ENCODE data around the gene TNFRSF1B.

The TNFRSF1B gene

DNA sequence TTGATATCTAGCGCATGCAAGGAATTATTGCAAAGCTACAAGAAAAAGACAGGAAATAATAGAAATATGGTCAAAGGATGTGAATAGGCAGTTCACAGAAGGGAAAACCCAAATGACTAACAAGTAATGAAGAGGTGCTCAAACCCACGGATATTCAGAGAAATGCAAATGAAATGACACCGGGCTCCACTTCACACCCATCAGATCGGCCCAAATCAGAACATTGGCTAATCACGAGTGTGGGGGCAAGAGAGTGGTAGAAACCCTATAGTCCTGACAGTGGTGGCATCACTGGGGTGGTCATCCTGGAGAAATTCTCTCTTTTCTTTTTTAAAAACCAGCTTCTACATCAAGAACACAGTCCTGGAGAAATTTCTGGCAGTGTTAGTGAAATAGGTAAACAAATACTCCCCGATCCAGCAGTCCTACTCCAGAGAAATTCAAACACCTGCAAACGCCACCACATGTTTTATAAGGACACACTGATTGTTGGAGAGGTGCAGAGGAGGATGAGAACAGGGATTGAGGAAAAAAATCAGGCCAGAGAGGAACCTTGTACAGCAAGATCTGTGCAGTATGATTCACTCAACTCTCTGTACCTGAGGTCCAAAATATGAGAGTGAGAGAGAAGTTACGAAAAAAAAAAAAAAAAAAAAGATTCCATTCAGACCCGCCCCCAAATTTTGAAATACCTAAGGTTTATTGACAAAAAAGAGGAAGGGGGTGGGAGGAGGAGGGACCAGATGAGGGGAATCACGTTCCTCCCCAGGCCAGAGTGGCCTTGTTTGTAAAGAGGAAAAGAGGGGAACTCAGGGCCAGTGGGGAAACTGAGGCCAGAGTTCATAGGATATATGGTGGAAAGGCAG is 9.2 kb upstream of the TNFRSF1B start:
- H3K9me3 Mint-ChIP-seq = no peaks in the 10 kb centered on the region
- peak overlapping the region; percentile 84 to 91 for H3K27ac Mint-ChIP-seq
- DNase-seq (peak in 2 of 3 experiments; percentile 28 to 30), ATAC-seq (replicated peaks) (peak; percentile 35)
- peaks cover 8% of the 10 kb centered on the region for H3K36me3 Mint-ChIP-seq (ENCODE audit: insufficient read depth)
- no peaks in the 10 kb centered on the region for H3K27me3 Mint-ChIP-seq
- peak overlapping the region; percentile 66 to 72 for H3K4me3 Mint-ChIP-seq
- peaks cover 72 to 78% of the 10 kb centered on the region in 2 donors for H3K4me1 Mint-ChIP-seq (ENCODE audit: low read depth in 2 of 2)

DNA sequence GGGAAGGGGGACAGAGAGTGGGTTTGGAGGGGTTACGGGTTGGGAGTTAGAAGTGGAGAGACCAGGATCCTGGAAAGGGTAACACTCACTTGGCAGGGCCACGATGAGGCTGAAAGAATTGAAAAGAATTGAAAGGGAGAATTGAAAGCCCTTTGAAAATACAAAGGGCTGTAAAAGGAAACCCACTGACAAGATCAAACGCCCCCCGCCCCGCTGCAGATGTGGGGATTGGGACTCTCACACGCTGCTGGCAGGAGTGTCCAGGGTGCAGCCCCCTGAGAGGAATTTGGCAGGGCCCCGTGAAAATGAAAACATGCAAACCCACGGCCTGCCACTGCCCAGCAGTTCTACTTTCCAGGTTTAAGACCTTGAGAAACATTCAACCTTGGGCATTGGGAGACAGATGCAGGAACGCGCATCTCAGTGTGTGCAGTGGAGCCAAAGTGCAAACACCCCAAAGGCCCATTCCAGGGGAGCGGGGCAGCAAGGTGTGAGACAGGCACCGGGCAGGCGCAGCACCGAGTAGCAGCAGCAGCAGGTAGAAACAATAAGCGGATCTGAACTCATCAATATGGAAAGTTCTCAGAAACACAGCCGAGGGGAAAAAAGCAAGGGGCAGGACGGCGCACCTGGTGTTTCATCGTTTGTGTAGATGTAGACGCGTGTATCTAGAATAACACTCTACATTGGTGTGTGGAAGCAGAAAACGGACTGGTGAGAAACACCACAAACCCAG is 8.3 kb upstream of the TNFRSF1B start:
- peak overlapping the region; percentile 84 to 91 for H3K27ac Mint-ChIP-seq
- no peaks in the 10 kb centered on the region for H3K9me3 Mint-ChIP-seq
- H3K4me3 Mint-ChIP-seq = peak overlapping the region; percentile 66 to 72
- H3K4me1 Mint-ChIP-seq (ENCODE audit: low read depth in 2 of 2) = peaks cover 73 to 78% of the 10 kb centered on the region in 2 donors
- DNase-seq = no peak
- ATAC-seq (replicated peaks) = no peak
- H3K27me3 Mint-ChIP-seq = no peaks in the 10 kb centered on the region
- H3K36me3 Mint-ChIP-seq (ENCODE audit: insufficient read depth) = peaks cover 11% of the 10 kb centered on the region

DNA sequence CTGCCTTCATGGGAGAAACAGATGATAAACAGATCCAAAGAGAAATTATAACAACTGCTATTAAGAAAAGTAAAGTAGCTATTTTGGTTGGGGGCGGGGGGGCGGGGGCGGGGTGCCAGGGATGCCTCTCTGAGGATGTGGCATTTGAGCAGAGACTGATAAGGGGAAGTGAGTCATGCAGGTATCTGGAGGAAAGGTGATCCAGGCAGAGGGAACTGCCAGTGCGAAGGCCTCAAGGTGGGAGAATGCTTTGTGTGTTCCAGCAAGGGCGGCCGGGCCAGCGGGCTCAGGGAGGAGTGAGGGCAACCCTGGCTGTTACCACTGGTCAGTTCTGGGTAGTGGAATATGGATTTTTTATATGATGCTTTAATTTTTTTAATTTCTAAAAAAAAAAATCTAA is 7.0 kb upstream of the TNFRSF1B start:
- H3K9me3 Mint-ChIP-seq = no peaks in the 10 kb centered on the region
- ATAC-seq (replicated peaks) = peak; percentile 13
- no peak for DNase-seq
- peak overlapping the region; percentile 16 to 35 for H3K27ac Mint-ChIP-seq
- peak overlapping the region in 1 of 2 donors; percentile 10 for H3K4me3 Mint-ChIP-seq
- H3K4me1 Mint-ChIP-seq (ENCODE audit: low read depth in 2 of 2) = peaks cover 78 to 86% of the 10 kb centered on the region in 2 donors
- H3K27me3 Mint-ChIP-seq = no peaks in the 10 kb centered on the region
- peaks cover 15% of the 10 kb centered on the region for H3K36me3 Mint-ChIP-seq (ENCODE audit: insufficient read depth)

GRCh38 chr1:12161324-12161661 is 5.5 kb upstream of the TNFRSF1B start:
- DNase-seq (no peak), ATAC-seq (replicated peaks) (no peak)
- peaks cover 18% of the 10 kb centered on the region for H3K36me3 Mint-ChIP-seq (ENCODE audit: insufficient read depth)
- no peaks in the 10 kb centered on the region for H3K27me3 Mint-ChIP-seq
- peak overlapping the region; percentile 90 to 93 for H3K27ac Mint-ChIP-seq
- H3K4me3 Mint-ChIP-seq = peak overlapping the region; percentile 74 to 76
- H3K4me1 Mint-ChIP-seq (ENCODE audit: low read depth in 2 of 2) = peaks cover 72 to 77% of the 10 kb centered on the region in 2 donors
- H3K9me3 Mint-ChIP-seq = no peaks in the 10 kb centered on the region

GRCh38 chr1:12161662-12162458 is 4.9 kb upstream of the TNFRSF1B start:
- Mint-ChIP-seq H3K4me1 (ENCODE audit: low read depth in 2 of 2) (peaks cover 72 to 78% of the 10 kb centered on the region in 2 donors), H3K4me3 (peak overlapping the region; percentile 74 to 76), H3K27ac (peak overlapping the region; percentile 90 to 93), H3K9me3 (no peaks in the 10 kb centered on the region), H3K27me3 (no peaks in the 10 kb centered on the region), H3K36me3 (ENCODE audit: insufficient read depth) (peaks cover 23% of the 10 kb centered on the region)
- DNase-seq = peak; percentile 75 to 77 (median 77)
- ATAC-seq (replicated peaks) = peak; percentile 90

GRCh38 chr1:12162459-12163137 is 4.2 kb upstream of the TNFRSF1B start:
- no peak for DNase-seq
- peak overlapping the region; percentile 74 to 76 for H3K4me3 Mint-ChIP-seq

DNA sequence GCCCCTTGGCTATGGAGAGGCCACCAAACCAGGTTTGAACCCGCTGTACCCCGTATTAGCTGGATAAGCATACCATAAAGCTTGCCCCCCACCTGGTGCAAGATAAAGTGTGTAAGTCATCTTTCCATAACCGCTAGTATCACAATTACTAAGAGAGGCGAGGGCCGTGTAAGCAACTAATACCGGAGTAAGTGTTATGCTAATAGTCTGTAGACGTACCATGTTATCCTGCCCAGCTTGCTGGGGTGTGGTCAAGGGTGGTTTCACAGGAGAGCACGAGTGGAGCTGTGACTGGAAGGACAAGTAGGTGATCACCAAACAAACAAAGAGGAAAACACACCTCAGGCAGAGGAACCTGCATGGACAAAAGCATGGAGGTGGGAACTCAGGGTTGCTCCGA is 3.6 kb upstream of the TNFRSF1B start:
- peaks cover 34% of the 10 kb centered on the region for H3K36me3 Mint-ChIP-seq (ENCODE audit: insufficient read depth)
- peak overlapping the region; percentile 90 to 93 for H3K27ac Mint-ChIP-seq
- H3K27me3 Mint-ChIP-seq = no peaks in the 10 kb centered on the region
- H3K4me3 Mint-ChIP-seq = peak overlapping the region; percentile 74 to 76
- peaks cover 66 to 72% of the 10 kb centered on the region in 2 donors for H3K4me1 Mint-ChIP-seq (ENCODE audit: low read depth in 2 of 2)
- ATAC-seq (replicated peaks) (no peak), DNase-seq (no peak)
- H3K9me3 Mint-ChIP-seq = no peaks in the 10 kb centered on the region

More at GRCh38 chr1:12162459-12163137, 4.2 kb upstream of the TNFRSF1B start:
- Mint-ChIP-seq H3K27me3 (no peaks in the 10 kb centered on the region), H3K27ac (peak overlapping the region; percentile 90 to 93), H3K9me3 (no peaks in the 10 kb centered on the region), H3K36me3 (ENCODE audit: insufficient read depth) (peaks cover 28% of the 10 kb centered on the region), H3K4me1 (ENCODE audit: low read depth in 2 of 2) (peaks cover 67 to 72% of the 10 kb centered on the region in 2 donors)
- no peak for ATAC-seq (replicated peaks)

DNA sequence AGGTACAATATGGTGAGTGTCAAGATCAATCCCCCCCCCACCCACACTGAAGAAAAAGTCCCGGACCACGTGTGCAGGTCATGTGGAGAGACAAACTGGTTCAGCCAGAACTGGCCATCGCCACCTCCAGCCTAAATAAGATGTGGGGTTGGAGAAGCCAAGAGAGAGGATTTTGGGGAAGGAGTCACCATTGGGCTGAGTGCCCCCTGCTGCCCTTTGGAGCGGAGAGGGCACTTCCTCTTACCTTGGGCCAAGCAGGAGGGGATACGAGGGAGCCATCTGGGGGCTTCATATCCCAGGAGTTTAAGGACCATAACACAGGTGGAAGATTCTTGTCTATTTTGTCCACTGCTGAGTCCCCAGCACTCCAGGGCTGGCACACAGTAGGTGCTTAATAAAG is 2.6 kb upstream of the TNFRSF1B start:
- ATAC-seq (replicated peaks) (no peak), DNase-seq (no peak)
- H3K9me3 Mint-ChIP-seq = no peaks in the 10 kb centered on the region
- peaks cover 65 to 73% of the 10 kb centered on the region in 2 donors for H3K4me1 Mint-ChIP-seq (ENCODE audit: low read depth in 2 of 2)
- no peak overlapping the region for H3K4me3 Mint-ChIP-seq
- H3K36me3 Mint-ChIP-seq (ENCODE audit: insufficient read depth) = peaks cover 35% of the 10 kb centered on the region
- no peaks in the 10 kb centered on the region for H3K27me3 Mint-ChIP-seq
- H3K27ac Mint-ChIP-seq = peak overlapping the region in 1 of 2 donors; percentile 90

DNA sequence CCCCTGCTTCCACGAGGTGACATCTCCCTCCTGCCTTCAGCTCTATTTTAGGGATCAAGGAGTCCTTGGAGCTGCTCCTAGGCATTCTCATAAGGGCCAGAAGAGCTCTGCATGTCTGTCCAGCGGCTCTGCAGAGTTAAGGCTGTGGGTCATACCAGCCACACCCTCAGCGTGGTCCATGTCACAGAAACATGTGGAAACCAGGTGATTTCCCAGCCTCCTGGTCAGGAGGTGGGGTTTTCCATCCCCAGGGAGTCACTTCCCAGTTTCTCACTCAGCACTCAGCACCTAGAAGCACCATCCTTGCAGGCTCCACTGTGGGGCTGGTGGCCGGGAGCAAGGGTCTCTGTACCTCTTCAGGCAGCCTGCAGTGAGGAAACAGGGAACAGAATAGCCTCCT is 1.4 kb upstream of the TNFRSF1B start:
- H3K27me3 Mint-ChIP-seq = no peaks in the 10 kb centered on the region
- peaks cover 43% of the 10 kb centered on the region for H3K36me3 Mint-ChIP-seq (ENCODE audit: insufficient read depth)
- H3K4me1 Mint-ChIP-seq (ENCODE audit: low read depth in 2 of 2) = peaks cover 73 to 80% of the 10 kb centered on the region in 2 donors
- DNase-seq (no peak), ATAC-seq (replicated peaks) (no peak)
- no peaks in the 10 kb centered on the region for H3K9me3 Mint-ChIP-seq
- no peak overlapping the region for H3K4me3 Mint-ChIP-seq
- H3K27ac Mint-ChIP-seq = no peak overlapping the region

DNA sequence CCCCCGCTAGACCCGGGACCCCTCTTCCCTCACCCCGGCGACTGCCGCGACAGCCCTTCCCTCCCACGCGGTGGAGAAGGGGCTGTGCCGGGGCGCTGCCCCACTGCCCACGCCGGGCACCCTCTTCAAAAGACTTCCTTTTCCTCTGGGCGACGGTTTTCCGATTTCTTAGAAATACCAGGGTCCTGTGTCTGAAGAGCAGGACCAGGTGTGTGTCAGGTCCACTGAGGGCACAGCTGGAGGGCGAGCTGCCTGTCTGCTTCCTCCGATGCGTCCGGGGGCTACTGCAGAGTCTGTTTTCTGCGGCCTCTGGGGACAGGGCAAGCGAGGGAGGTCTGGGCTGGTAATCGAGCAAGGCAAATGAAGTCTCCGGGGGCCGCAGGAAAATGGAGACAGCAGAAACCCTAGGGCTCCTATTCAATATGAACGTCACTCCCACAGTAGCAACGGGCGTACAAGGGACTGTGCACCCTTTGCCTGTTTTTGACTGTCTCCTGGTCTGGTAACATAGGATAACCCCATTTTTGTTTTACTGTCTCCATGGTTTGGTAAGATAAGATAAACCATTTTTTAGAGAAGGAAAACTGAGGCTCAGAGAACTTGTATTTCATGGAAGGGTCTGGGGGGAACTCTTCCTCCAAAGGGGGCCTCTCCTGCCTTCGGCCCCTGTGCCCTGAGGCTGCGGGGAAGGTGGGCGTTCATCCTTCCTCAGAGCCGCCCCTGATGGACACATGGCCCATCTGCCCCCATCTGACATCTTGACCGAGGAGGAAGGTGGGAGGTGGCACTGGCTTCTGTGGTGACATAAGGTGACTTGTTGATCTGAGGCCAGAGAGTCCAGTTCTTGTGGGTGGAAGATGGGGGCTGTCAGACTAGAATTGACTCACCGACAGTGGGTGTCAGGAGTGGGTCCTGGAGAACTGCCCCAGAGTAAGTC is 970 bp downstream of the TNFRSF1B start:
- ATAC-seq (replicated peaks) (peak; percentile 18), DNase-seq (peak in 1 of 3 experiments; percentile 35)
- Mint-ChIP-seq H3K36me3 (ENCODE audit: insufficient read depth) (peaks cover 61% of the 10 kb centered on the region), H3K9me3 (no peaks in the 10 kb centered on the region), H3K27ac (peak overlapping the region; percentile 99), H3K27me3 (no peaks in the 10 kb centered on the region), H3K4me1 (ENCODE audit: low read depth in 2 of 2) (peaks cover 69 to 78% of the 10 kb centered on the region in 2 donors), H3K4me3 (peak overlapping the region; percentile 99 to 100)

DNA sequence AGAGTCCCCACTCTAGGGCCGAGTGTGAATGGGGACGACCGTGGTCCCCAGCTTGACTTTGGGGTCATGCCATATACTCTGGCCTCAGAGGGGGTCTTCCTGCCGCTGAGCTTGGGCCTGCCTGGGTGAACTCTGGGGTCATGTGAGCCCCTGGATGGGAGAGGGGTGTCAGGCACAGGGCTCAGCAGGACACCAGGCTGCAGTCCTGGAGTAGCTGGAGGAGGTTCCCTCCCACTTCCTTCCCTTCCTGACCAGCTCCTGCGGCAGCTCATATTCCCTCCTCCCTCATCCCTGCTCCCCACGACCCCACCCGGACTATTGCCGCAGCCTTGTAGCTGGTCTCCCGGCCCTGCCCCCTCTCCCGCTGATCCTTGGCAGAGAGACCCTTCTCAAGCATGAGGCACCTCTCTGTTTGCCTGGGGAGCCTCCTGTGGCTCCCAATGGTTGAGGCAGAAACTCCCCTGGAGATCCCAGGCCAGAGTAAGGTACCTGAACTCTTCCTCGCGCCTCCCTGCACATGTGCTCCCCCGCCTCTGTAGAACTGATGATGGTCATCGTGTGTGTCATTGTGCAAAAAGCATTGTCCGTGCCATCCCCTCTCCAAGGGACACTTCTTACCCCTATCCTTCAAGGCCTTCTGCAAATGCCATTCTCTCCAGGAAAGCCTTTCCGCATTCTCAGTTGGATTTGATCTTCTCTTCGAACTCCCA is 1.8 kb downstream of the TNFRSF1B start:
- ATAC-seq (replicated peaks) = no peak
- H3K9me3 Mint-ChIP-seq = no peaks in the 10 kb centered on the region
- peaks cover 62% of the 10 kb centered on the region for H3K36me3 Mint-ChIP-seq (ENCODE audit: insufficient read depth)
- H3K4me1 Mint-ChIP-seq (ENCODE audit: low read depth in 2 of 2) = peaks cover 69 to 78% of the 10 kb centered on the region in 2 donors
- DNase-seq = no peak
- peak overlapping the region; percentile 99 for H3K27ac Mint-ChIP-seq
- H3K27me3 Mint-ChIP-seq = no peaks in the 10 kb centered on the region
- H3K4me3 Mint-ChIP-seq = peak overlapping the region; percentile 99 to 100
